RCC 7860 (cell line): ENCODE data around the gene DGCR8.
A peak's percentile ranks its signal among the peaks of the same experiment; 100 is the strongest.
"Not testable (repeated sequence)": the region's sequence is repeated elsewhere in the genome, so short reads cannot be mapped to it uniquely, and the experiment has no call there.

ENCODE experiments used
- DNase-seq: peaks from one replicate; pipeline ENCODE4 v3.0.0-alpha.2; 2015; ENCODE audit warnings: low spot score
- FAIRE-seq: peaks from 2 replicates; lab custom pipeline; 2012; peaks lifted over from hg19 to GRCh38; lab: Jason Lieb, UNC

The DGCR8 gene

GRCh38 chr22:20065896-20066616 lies 14.0 kb upstream of the DGCR8 start:
- no peak for FAIRE-seq
- no peak for DNase-seq

GRCh38 chr22:20066617-20067383 lies 13.2 kb upstream of the DGCR8 start:
- no peak for FAIRE-seq
- DNase-seq: no peak

GRCh38 chr22:20067384-20067682 lies 12.7 kb upstream of the DGCR8 start:
- DNase-seq, FAIRE-seq: not testable (repeated sequence)

GRCh38 chr22:20068640-20069039 lies 11.4 kb upstream of the DGCR8 start:
- no peak for FAIRE-seq
- no peak for DNase-seq

GRCh38 chr22:20069331-20070042 lies 10.6 kb upstream of the DGCR8 start:
- DNase-seq: no peak
- no peak for FAIRE-seq

- DNase-seq (no peak), FAIRE-seq (no peak)
These were observed 8.5 kb upstream of the DGCR8 start for GRCh38 chr22:20071524-20071972.

GRCh38 chr22:20076627-20077172 lies 3.3 kb upstream of the DGCR8 start:
- no peak for DNase-seq
- FAIRE-seq: no peak

- FAIRE-seq (no peak), DNase-seq (no peak)
These were observed 369 bp downstream of the DGCR8 start for GRCh38 chr22:20080445-20080775.

GRCh38 chr22:20080776-20081654 lies 974 bp downstream of the DGCR8 start:
- FAIRE-seq: no peak
- peak; percentile 44 for DNase-seq

GRCh38 chr22:20083157-20083890 lies 3.3 kb downstream of the DGCR8 start:
- DNase-seq (no peak), FAIRE-seq (no peak)

GRCh38 chr22:20083891-20084546 lies 4.0 kb downstream of the DGCR8 start:
- DNase-seq (no peak), FAIRE-seq (no peak)

GRCh38 chr22:20084547-20085413 lies 4.7 kb downstream of the DGCR8 start:
- no peak for FAIRE-seq
- DNase-seq: no peak

- FAIRE-seq: no peak
- DNase-seq: no peak
These were observed 5.6 kb downstream of the DGCR8 start for GRCh38 chr22:20085651-20086050.

GRCh38 chr22:20086101-20086599 lies 6.1 kb downstream of the DGCR8 start:
- FAIRE-seq (no peak), DNase-seq (no peak)

- DNase-seq (no peak), FAIRE-seq (no peak)
These were observed 6.7 kb downstream of the DGCR8 start for GRCh38 chr22:20086763-20087162.

GRCh38 chr22:20087319-20088262 lies 7.5 kb downstream of the DGCR8 start:
- FAIRE-seq (no peak), DNase-seq (no peak)

- FAIRE-seq (no peak), DNase-seq (no peak)
These were observed 8.2 kb downstream of the DGCR8 start for GRCh38 chr22:20088263-20088648.
